Mucosa of descending colon (tissue), 3 donors: ENCODE data around the gene WNK3. TPM values are rescaled to one million over a fixed set of nuclear protein-coding genes. Genes with fewer than 3 reads are reported as not detected.
"Not testable (repeated sequence)": the region's sequence is repeated elsewhere in the genome, so short reads cannot be mapped to it uniquely, and the experiment has no call there.

Experiments used
- ATAC-seq: fragments of 200-7000 bp; cut with Tn5 transposase; one replicate; pipeline ENCODE4 v1.9.1; 2020; ENCODE audit warnings: mild to moderate bottlenecking, moderate library complexity
- DNase-seq, 3 donors: peaks; one replicate each; pipeline ENCODE4 v3.0.0-alpha.2; 2020
- H3K36me3 ChIP-seq: fragments of 200-600 bp; one replicate; pipeline ENCODE4 v1.8.0; 2021; ENCODE audit warnings: low read depth, mild to moderate bottlenecking
- H3K4me1 ChIP-seq: fragments of 200-600 bp; one replicate; pipeline ENCODE4 v1.8.0; 2021; ENCODE audit warnings: low read depth, mild to moderate bottlenecking
- H3K4me3 ChIP-seq: fragments of 200-600 bp; one replicate; pipeline ENCODE4 v1.8.0; 2021; ENCODE audit warnings: mild to moderate bottlenecking
- H3K9me3 ChIP-seq: fragments of 200-600 bp; one replicate; pipeline ENCODE4 v1.8.0; 2021; ENCODE audit warnings: mild to moderate bottlenecking
- CTCF ChIP-seq: fragments of 200-600 bp; IDR thresholded peaks from one replicate; pipeline ENCODE4 v1.8.0; 2022; ENCODE audit warnings: antibody characterized with exemption, mild to moderate bottlenecking
- intact Hi-C, 2 donors: fragments of 100-400 bp; cut with DNase I in 1 of 2; cut with micrococcal nuclease in 1 of 2; formaldehyde crosslinking; loops; one replicate each; pipeline versions ENCODE4 v1.11.0 to v1.11.1; 2022; cut with DNase I, micrococcal nuclease
- long read RNA-seq, 2 donors: library from polyadenylated mRNA; unstranded; transcript quantifications; one replicate each; pipeline ENCODE4 v2.0.0, GENCODE V29; 2019 to 2021
- total RNA-seq, 3 donors: library from RNA; stranded (reverse); fragmentation: NEBNext Ultra II Directional in 2 of 3; extraction: Animal tissue kit (Norgen Biotek cat#: 25700) in 2 of 3; gene quantifications; one replicate each; pipeline versions ENCODE4 v1.2.1 to v1.2.4, GENCODE V29; 2021 to 2023
- donor health status: DM: no; HTN: no; CAD: no; lungs with moderate emphysema.
- donor health status: DM: no; HTN: no; CAD: no.
- donor health status: DM: no; HTN: yes; CAD: no.

Gene WNK3
- 1 to 10 TPM in 1 of 3 donors, under 1 TPM in 2; 0.14 to 2.0 (median 0.27) TPM for total RNA-seq
- long read RNA-seq, donor 1, partial matches to known transcripts: 0 of 1 reads
- long read RNA-seq, donor 1, other reads (novel, unspliced or antisense): 1 of 1 reads
- long read RNA-seq, donor 2: 0 reads

- peak; percentile 30 to 59 (median 45) for DNase-seq
- TF ChIP-seq CTCF: no peak
- no peaks in the 10 kb centered on the region for H3K9me3 ChIP-seq
- peak; percentile 60 for ATAC-seq
- no peak within 1 kb of the TSS for H3K4me3 ChIP-seq
- no peaks in the 10 kb centered on the region for H3K4me1 ChIP-seq
- intact Hi-C loops: no loop called here
- no peaks in the 10 kb centered on the region for H3K36me3 ChIP-seq
Observed at GRCh38 chrX:54357414-54358377, at the start of gene WNK3. TSS of gene WNK3 (minus strand) at chrX:54358046.

GRCh38 chrX:54407266-54407665, 49.4 kb upstream of the WNK3 start:
- Histone ChIP-seq H3K9me3 (no peaks in the 10 kb centered on the region), H3K4me3 (no peak overlapping the region), H3K4me1 (no peaks in the 10 kb centered on the region), H3K36me3 (no peaks in the 10 kb centered on the region)
- no peak for DNase-seq
- ATAC-seq: no peak
- intact Hi-C loops: no loop called here
- TF ChIP-seq CTCF: no peak

GRCh38 chrX:54397113-54397512, 39.3 kb upstream of the WNK3 start:
- intact Hi-C loops: no loop called here
- H3K4me3 ChIP-seq: no peak overlapping the region

GRCh38 chrX:54386314-54386713, 28.5 kb upstream of the WNK3 start:
- intact Hi-C loops: no loop called here
- Histone ChIP-seq H3K36me3 (no peaks in the 10 kb centered on the region), H3K4me3 (no peak overlapping the region), H3K9me3 (no peaks in the 10 kb centered on the region), H3K4me1 (no peaks in the 10 kb centered on the region)
- TF ChIP-seq CTCF: no peak
- ATAC-seq (no peak), DNase-seq (no peak)

More at GRCh38 chrX:54397113-54397512, 39.3 kb upstream of the WNK3 start:
- Histone ChIP-seq H3K36me3 (no peaks in the 10 kb centered on the region), H3K9me3 (no peaks in the 10 kb centered on the region), H3K4me1 (no peaks in the 10 kb centered on the region)
- no peak for ATAC-seq
- no peak for DNase-seq
- TF ChIP-seq CTCF: no peak

- intact Hi-C loops, H3K36me3 ChIP-seq, H3K4me3 ChIP-seq, DNase-seq, H3K4me1 ChIP-seq, ATAC-seq, H3K9me3 ChIP-seq: not testable (repeated sequence)
Observed at GRCh38 chrX:54384661-54385060, 26.8 kb upstream of the WNK3 start.

- H3K9me3 ChIP-seq: no peaks in the 10 kb centered on the region
- H3K4me3 ChIP-seq: no peak overlapping the region
- no peaks in the 10 kb centered on the region for H3K4me1 ChIP-seq
- intact Hi-C loops: no loop called here
- DNase-seq (no peak), ATAC-seq (no peak)
- H3K36me3 ChIP-seq: no peaks in the 10 kb centered on the region
- TF ChIP-seq CTCF: no peak
Observed at GRCh38 chrX:54359408-54359807, 1.6 kb upstream of the WNK3 start.
